Epithelial cell of prostate (primary cell): ENCODE data around the gene COMP.

Experiments
- DNase-seq: peaks from one replicate; pipeline ENCODE4 v3.0.0-alpha.2; 2011; ENCODE audit warnings: low read depth, low spot score
- H3K27ac ChIP-seq: fragments of 450-650 bp; 2 replicates; pipeline ENCODE4 v1.5.1; 2017; ENCODE audit warnings: mild to moderate bottlenecking

COMP gene

GRCh38 chr19:18756896-18757295 lies 34.2 kb downstream of the COMP start:
- peak; percentile 36 for DNase-seq
- peak overlapping the region; percentile 91 for H3K27ac ChIP-seq

- H3K27ac ChIP-seq: no peak overlapping the region
- no peak for DNase-seq
Observed at GRCh38 chr19:18754501-18754900, 36.6 kb downstream of the COMP start.

- no peak overlapping the region for H3K27ac ChIP-seq
- no peak for DNase-seq
Observed at GRCh38 chr19:18751571-18751970, 39.5 kb downstream of the COMP start.

GRCh38 chr19:18750295-18750970 lies 40.7 kb downstream of the COMP start:
- DNase-seq: no peak
- H3K27ac ChIP-seq: no peak overlapping the region

GRCh38 chr19:18749362-18750231 lies 41.5 kb downstream of the COMP start:
- no peak for DNase-seq

GRCh38 chr19:18746401-18747325 lies 44.4 kb downstream of the COMP start:
- H3K27ac ChIP-seq: no peak overlapping the region
- DNase-seq: no peak

More at GRCh38 chr19:18749362-18750231, 41.5 kb downstream of the COMP start:
- no peak overlapping the region for H3K27ac ChIP-seq

- DNase-seq: no peak
- H3K27ac ChIP-seq: no peak overlapping the region
Observed at GRCh38 chr19:18745931-18746330, 45.2 kb downstream of the COMP start.

- DNase-seq: no peak
- H3K27ac ChIP-seq: no peak overlapping the region
Observed at GRCh38 chr19:18745012-18745735, 45.9 kb downstream of the COMP start.

GRCh38 chr19:18743784-18744418 lies 47.2 kb downstream of the COMP start:
- no peak for DNase-seq
- no peak overlapping the region for H3K27ac ChIP-seq

GRCh38 chr19:18742838-18743783 lies 48.0 kb downstream of the COMP start:
- no peak for DNase-seq

GRCh38 chr19:18742324-18742723 lies 48.8 kb downstream of the COMP start:
- DNase-seq: no peak
- H3K27ac ChIP-seq: no peak overlapping the region

More at GRCh38 chr19:18742838-18743783, 48.0 kb downstream of the COMP start:
- no peak overlapping the region for H3K27ac ChIP-seq

- DNase-seq: no peak
- H3K27ac ChIP-seq: no peak overlapping the region
Observed at GRCh38 chr19:18741124-18742121, 49.7 kb downstream of the COMP start.

GRCh38 chr19:18738961-18739690 lies 52.0 kb downstream of the COMP start:
- DNase-seq: no peak

GRCh38 chr19:18737954-18738351 lies 53.2 kb downstream of the COMP start:
- no peak overlapping the region for H3K27ac ChIP-seq
- no peak for DNase-seq

More at GRCh38 chr19:18738961-18739690, 52.0 kb downstream of the COMP start:
- H3K27ac ChIP-seq: no peak overlapping the region

GRCh38 chr19:18737337-18737953 lies 53.7 kb downstream of the COMP start:
- no peak for DNase-seq
- no peak overlapping the region for H3K27ac ChIP-seq
